Frontal cortex (tissue), 4 donors: ENCODE measurements around the gene FOXO6. TPM values are rescaled to one million over a fixed set of nuclear protein-coding genes. Genes with fewer than 3 reads are reported as not detected.

Experiments
- DNase-seq, 2 donors: peaks; one replicate each; pipeline ENCODE4 v3.0.0; 2012; ENCODE audit warnings: low spot score in 2 of 2
- FAIRE-seq: peaks from 2 replicates; lab custom pipeline; 2012; peaks lifted over from hg19 to GRCh38; lab: Jason Lieb, UNC
- total RNA-seq: library from RNA; depleted of rRNA; stranded (reverse); fragments of >200 nt; gene quantifications from one replicate; pipeline ENCODE4 v1.2.3, GENCODE V29; 2014
- donor health status: control.
- donor health status: control.
- donor health status: control.

Gene FOXO6
- total RNA-seq, 1 donor from 2014 or later: 3.7 TPM

GRCh38 chr1:41431490-41432350 is 70.5 kb downstream of the FOXO6 start:
- no peak for FAIRE-seq
- DNase-seq: no peak

Other genes starting within 250 kb of the FOXO6 start
- 29.8 TPM for gene SCMH1, start 119.1 kb upstream of the FOXO6 start, total RNA-seq
- gene EDN2, start 123.2 kb downstream of the FOXO6 start, total RNA-seq: not detected